ENCODE results near the gene BBOF1.
A peak's percentile ranks its signal among the peaks of the same experiment; 100 is the strongest.

BBOF1 gene

GRCh38 chr14:74084277-74085046 lies 65.3 kb downstream of the BBOF1 start, which contains the start of the genes ALDH6A1 and LIN52:
TSS of gene ALDH6A1 (minus strand) at chr14:74084453. CDS start at chr14:74084394, 59 bp downstream.
TSS of gene LIN52 (plus strand) at chr14:74084956. CDS start at chr14:74084975, 19 bp downstream.
- peak; percentile 19; the same call in 1 of the 2 replicates for TF ChIP-seq CTCF (IDR thresholded peaks at IDR 0.05; ENCODE audit: low read depth, low read length)
- H3K36me3 ChIP-seq = 0 out of 2 replicates have a peak, but pooled peaks cover 3% of the 10 kb centered on the region
- no peaks in the 10 kb centered on the region for H3K9me3 ChIP-seq (ENCODE audit: severe bottlenecking)
- peak within 1 kb of the TSS; percentile 83 for H3K27ac ChIP-seq
- H3K4me3 ChIP-seq (ENCODE audit: low read depth, low read length) = peak within 1 kb of the TSS; percentile 90
- no peaks in the 10 kb centered on the region for H3K27me3 ChIP-seq (ENCODE audit: insufficient read depth, low read depth, severe bottlenecking)
- peak; percentile 99 for DNase-seq

GRCh38 chr14:74085047-74085637 lies 66.0 kb downstream of the BBOF1 start:
- H3K4me3 ChIP-seq (ENCODE audit: low read depth, low read length) = peak overlapping the region; percentile 90
- H3K36me3 ChIP-seq = 0 out of 2 replicates have a peak, but pooled peaks cover 3% of the 10 kb centered on the region
- peak overlapping the region; percentile 83 for H3K27ac ChIP-seq
- no peaks in the 10 kb centered on the region for H3K9me3 ChIP-seq (ENCODE audit: severe bottlenecking)
- TF ChIP-seq CTCF (IDR thresholded peaks at IDR 0.05; ENCODE audit: low read depth, low read length) = no peak
- no peak for DNase-seq
- H3K27me3 ChIP-seq (ENCODE audit: insufficient read depth, low read depth, severe bottlenecking) = no peaks in the 10 kb centered on the region

- Histone ChIP-seq H3K4me3 (ENCODE audit: low read depth, low read length) (peak overlapping the region; percentile 90), H3K36me3 (peaks cover 5% of the 10 kb centered on the region), H3K9me3 (ENCODE audit: severe bottlenecking) (no peaks in the 10 kb centered on the region), H3K27me3 (ENCODE audit: insufficient read depth, low read depth, severe bottlenecking) (no peaks in the 10 kb centered on the region), H3K27ac (0 out of 2 replicates have a peak overlapping the region, but pooled peaks have one; percentile 83)
- no peak for TF ChIP-seq CTCF (IDR thresholded peaks at IDR 0.05; ENCODE audit: low read depth, low read length)
- no peak for DNase-seq
Measured at GRCh38 chr14:74085828-74086227, 66.7 kb downstream of the BBOF1 start.

- Histone ChIP-seq H3K4me3 (ENCODE audit: low read depth, low read length) (no peak overlapping the region), H3K27ac (no peak overlapping the region), H3K9me3 (ENCODE audit: severe bottlenecking) (no peaks in the 10 kb centered on the region), H3K27me3 (ENCODE audit: insufficient read depth, low read depth, severe bottlenecking) (no peaks in the 10 kb centered on the region), H3K36me3 (peaks cover 8% of the 10 kb centered on the region)
- no peak for DNase-seq
- TF ChIP-seq CTCF (IDR thresholded peaks at IDR 0.05; ENCODE audit: low read depth, low read length) = no peak
Measured at GRCh38 chr14:74089251-74090020, 70.3 kb downstream of the BBOF1 start.

- no peaks in the 10 kb centered on the region for H3K9me3 ChIP-seq (ENCODE audit: severe bottlenecking)
- no peak for DNase-seq
- H3K4me3 ChIP-seq (ENCODE audit: low read depth, low read length) = no peak overlapping the region
- peaks cover 21% of the 10 kb centered on the region for H3K36me3 ChIP-seq
- TF ChIP-seq CTCF (IDR thresholded peaks at IDR 0.05; ENCODE audit: low read depth, low read length) = no peak
- no peaks in the 10 kb centered on the region for H3K27me3 ChIP-seq (ENCODE audit: insufficient read depth, low read depth, severe bottlenecking)
- no peak overlapping the region for H3K27ac ChIP-seq
Measured at GRCh38 chr14:74105381-74105780, 86.2 kb downstream of the BBOF1 start.
